HG03095 (cell line): ENCODE results near the gene PRDM16.
"Not testable (repeated sequence)": the region's sequence is repeated elsewhere in the genome, so short reads cannot be mapped to it uniquely, and the experiment has no call there.

Experiments used
- ATAC-seq: cut with Tn5 transposase; IDR thresholded peaks from one replicate; pipeline ENCODE4 v1.9.1; 2021; ENCODE audit warnings: moderate library complexity; ENCODE audit not compliant: unreplicated experiment

PRDM16 gene

DNA sequence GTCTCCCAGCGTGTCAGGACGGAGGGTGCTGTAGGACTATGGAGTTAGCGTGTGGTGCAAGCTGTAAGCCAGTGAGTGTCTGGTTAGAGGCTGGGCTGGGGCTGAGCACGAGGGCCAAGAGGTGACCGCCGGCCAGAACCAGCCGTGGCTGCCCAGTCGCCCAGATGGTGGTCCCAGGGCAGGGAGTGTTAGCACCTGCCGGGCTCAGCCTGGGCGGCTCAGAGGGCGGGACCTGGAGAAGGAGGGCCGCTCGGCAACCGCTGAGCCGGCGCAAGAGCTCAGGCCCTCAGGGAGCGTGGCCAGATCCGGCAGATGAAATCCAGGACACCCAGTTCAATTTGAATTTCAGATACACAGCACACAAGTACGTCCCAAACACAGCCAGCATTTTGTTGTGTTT lies 87.9 kb downstream of the PRDM16 start:
- ATAC-seq: no peak

DNA sequence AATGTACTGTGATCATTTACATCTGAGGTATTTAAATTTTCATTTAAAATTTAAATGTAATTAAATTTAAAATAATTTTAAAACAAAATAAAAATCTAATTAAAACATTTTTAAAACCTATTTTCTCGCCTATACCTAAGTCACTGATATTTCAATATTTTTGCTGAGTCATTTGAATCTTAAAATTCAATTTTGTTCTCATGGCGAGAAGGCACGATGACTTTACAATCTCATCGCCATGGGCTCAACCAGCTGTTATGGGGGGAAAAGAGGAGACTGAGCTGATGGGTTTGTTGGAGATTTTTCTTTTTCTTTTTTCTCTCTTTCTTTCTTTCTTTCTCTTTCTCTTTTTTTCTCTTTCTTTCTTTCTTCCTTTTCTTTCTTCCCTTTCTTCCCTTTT lies 89.3 kb downstream of the PRDM16 start:
- ATAC-seq: no peak

DNA sequence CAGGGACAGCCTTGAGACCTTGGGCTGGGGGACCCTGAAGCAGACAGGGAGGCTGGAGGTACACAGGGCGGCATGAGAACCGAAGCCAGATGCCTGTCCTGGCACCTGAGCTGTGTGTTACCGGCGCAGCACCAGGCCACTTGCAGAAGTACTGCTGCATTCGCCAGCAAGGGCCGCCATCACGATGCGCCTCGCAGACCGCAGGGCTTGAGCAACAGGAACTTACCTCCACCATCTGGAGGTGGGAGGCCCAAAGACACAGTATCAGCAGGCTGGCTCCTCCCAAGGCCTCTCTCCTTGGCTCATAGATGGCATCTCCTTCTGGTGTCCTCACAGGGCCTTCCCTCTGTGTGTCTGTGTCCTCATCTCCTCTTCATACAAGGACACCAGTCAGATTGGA lies 90.1 kb downstream of the PRDM16 start:
- no peak for ATAC-seq

DNA sequence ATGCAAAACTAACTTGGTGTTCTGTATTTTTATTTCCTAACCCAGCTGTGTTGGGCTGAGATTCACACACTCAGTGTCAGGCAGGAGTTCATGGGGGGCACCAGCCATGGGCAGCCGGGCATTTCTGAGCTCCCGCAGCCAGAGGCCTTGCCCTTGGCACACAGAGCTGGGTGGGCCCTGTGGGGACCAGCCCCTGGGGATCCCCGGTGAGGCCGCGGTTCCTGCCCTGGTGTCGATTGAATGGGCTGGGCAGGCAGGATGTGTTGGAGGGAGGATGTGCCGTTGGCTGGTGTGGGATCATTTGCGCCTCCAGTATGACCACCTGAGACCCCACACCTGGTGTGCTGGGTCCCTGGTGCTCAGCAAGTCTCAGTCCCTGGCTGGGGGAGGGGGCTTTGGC lies 91.0 kb downstream of the PRDM16 start:
- no peak for ATAC-seq

DNA sequence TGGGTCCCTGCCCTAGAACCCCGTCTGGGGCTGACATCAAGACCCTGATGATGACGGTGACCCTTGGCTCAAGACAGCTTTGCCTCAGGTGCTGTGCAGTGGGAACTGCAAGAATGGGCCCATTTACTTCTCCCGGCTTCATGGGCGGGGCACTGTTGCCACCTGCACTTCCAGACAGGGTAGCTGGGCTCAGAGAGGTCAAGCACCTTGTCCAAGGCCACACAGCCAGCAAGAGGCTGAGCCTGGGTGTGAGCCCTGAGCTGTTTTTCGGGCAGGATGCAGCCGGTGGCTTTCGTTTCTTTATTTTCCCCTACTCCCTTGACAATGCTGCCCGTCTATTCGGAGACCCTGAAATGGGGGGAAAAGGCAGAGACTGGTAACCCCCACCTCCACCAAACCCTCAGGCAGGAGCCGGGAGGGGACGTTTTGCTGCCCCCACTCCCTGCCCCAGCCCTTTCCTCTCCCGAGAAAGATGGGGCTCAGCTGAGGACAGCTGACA lies 91.7 kb downstream of the PRDM16 start:
- no peak for ATAC-seq

DNA sequence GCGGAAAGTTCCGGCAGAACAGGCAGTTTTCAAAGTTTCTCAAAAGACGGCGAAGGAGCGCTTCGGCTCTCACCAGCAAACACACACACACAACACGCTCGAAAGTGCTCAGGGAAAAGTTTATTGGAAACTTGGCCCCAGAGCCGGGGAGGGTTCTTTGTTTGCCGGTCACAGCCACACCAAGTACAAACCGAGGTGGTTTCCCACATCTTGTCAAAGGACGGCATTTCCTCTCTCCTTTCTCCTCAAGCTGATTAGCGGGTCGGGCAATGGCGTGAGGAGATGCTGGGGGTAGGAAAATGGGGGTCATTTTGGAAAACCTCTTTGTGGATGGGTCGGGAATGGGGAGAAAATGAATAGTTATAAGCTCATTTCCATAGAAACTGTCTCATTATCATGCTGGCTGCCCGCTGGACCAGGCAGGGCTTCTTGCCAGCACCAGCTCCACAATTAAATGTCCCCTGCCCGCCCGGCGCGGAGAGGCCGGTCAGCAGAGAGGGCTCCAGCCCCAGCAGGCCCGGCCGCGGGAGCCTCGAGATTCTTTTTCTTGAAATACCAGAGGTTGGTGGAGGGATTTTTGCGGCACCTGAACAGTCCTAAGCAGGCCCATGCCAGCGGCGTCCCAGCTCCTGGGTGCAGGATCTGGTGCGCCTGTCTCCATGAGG lies 92.3 kb downstream of the PRDM16 start:
- no peak for ATAC-seq

DNA sequence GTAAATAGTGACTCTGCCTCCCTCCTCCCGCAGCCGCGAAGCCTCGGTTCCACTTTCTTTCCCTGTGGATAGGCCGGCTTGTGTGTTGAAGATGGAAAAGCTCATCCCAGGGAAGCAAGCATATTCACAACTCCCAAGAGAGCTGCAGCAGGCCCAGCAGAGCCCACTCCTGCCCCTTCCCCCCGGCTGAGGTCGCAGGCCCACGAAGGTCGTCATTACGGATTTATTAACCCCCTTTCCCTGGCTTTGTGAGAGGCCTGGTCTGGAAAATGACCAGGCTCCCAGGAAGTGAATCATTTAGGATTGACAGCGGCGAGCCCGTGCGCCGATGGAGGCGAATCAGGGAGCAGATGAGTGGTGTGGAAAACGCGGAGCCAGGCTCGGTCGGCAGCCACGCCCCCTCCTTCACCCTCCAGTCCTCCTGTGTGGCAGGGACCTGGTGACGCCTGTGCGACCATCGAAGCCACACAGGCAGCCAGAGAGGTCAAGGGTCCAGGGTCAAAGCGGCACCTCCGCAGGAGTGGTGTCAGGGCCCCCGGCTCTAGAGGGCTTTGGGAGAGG lies 93.4 kb downstream of the PRDM16 start:
- no peak for ATAC-seq

DNA sequence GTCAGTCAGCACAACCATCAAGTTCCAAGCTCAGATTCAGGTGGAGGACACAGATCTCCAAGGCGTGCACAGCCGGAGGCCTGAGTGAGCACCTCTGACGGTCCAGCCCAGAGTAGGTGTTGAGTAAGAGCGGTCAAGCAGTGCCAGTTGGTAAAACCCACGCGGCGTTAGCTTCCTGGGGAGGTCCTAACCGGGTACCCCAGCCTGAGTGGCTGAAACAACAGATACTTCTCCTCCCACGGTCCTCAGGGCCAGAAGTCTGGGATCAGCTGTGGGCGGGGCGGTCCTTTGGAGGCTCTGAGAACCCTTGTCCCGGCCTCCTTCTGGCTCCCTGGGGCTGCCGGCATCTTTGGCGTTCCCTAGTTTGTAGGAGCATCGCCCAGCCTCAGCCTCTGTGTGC lies 94.4 kb downstream of the PRDM16 start:
- no peak for ATAC-seq

DNA sequence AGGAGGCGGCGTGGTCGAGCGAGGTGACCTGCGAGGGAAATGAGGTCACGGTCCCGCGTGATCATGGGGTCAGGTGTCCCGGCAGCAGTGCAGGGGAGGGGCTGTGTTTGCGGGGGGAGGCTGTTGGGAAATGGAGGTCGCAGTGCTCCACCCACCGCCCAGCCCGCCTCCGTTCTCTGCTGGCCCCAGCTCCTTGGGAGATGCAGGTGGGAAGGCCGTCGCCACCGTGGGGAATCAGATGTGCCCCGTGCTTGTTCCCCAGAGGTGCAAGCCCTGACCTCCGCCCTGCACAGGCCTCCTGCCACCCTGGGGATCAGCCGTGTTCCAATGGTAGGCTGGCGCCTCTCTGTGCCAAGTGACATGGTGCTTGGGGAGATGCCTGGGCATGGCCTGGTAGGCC lies 95.7 kb downstream of the PRDM16 start:
- ATAC-seq: no peak

DNA sequence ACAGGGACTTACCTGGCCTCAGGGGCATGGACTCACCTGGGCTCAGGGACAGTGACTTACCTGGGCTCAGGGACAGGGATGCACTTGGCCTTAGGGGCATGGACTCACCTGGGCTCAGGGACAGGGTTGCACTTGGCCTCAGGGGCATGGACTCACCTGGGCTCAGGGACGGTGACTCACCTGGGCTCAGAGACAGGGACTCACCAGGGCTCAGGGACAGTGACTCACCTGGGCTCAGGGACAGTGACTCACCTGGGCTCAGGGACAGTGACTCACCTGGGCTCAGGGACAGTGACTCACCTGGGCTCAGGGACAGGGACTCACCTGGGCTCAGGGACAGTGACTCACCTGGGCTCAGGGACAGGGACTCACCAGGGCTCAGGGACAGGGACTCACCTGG lies 96.2 kb downstream of the PRDM16 start:
- ATAC-seq: not testable (repeated sequence)

DNA sequence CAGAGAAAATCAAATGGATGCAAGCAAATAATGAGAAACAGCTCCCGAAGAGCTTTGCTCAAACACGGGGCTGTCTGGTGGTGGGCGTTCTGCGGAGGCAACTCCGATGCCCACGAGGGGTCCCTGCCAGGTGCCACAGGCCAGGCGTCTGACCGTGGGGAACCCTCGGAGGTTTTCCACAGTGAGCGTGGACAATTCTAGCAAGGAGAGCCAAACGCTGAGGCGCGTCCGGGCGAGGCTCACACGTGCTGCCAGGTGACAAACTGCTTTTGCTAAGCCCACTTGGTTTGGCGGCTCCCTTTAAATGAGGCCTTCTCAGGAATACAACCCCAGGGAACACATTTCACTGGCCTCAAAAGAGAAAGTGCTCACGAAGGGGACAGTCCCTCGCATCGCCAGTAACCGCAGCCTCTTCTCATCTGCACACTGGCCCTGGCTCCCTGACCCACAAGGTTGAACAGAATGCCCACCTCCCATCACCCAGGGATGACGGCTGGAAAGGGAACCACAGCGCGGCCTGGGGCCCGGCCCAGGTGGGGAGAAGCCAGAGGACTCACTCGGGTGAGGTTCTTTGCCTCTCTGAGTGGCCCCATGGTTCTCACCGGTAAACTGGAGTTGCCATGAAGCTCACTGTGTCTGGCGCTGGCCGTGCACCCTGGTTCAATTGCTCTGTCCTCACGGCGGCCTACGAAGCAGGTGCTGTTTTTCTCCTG lies 97.4 kb downstream of the PRDM16 start:
- no peak for ATAC-seq

DNA sequence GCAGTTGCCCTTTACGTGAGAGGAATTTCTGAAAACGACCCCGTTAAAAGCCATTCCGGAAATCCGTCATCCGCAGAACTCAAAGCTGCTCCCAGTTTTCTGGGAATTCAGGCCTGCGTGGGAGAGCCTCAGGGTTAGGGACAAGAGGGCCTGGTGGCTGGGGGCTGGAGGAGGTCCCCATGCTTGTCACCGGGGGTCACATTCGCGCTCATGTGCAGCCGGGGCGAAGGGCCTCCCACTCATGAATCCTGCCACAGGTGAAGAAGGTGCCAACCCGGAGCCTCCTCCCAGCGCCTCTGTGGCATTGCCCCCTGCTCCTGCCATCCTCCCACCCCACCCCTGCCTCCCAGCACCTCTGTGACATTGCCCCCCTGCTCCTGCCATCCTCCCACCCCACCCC lies 98.3 kb downstream of the PRDM16 start:
- no peak for ATAC-seq

DNA sequence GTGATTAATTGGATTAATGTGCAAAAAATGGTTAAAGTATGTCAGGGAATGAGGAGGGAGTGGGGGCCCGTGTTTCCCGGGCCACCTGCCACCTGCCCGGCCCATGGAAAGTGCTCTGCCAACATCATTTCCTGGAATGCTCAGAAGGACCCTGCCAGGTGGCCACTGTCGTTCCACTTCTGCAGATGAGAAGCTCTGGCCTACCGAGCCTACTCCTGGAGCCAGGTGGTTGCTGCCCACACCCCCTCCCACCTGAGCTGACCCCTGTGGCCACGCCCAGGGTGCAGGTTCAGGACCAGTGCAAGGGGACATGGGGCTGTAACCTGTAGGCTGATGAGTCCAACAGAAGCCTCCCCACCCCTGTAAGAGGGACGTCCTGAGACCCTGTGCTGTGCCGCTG lies 99.7 kb downstream of the PRDM16 start:
- ATAC-seq: no peak

DNA sequence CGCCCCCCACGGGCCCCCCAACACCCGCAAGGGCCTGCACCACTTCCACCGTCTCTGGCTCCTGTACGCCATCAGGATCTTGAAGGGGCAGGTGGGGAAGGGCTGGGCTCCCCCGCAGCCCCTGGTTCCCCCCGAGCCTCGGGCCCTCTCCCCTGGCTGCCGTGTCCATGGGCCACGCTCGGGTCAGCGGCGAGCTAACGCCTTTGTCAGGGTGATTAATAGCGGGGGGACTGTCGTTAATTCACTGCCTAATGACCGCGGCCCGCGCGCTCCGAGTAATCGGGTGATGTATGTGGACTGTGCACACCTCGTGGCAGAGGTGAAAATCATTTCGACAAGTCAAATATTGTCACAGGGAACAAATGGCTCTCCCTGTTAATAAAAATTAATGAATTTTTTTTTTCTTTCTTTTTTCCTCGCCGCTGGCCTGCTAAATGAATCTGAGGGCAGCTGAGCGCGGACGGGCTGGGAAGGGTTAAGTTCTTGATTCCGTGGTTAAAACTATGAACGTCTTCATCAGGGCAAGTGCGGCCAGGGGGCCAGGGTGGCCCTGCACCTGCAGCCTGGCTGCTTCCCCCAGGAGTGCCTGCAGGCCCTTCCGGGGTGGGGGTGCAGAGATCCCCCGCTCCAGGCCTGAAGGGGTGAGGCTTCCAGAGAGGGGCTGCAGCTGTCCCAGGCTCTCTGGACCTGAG lies 100.8 kb downstream of the PRDM16 start:
- ATAC-seq: no peak

DNA sequence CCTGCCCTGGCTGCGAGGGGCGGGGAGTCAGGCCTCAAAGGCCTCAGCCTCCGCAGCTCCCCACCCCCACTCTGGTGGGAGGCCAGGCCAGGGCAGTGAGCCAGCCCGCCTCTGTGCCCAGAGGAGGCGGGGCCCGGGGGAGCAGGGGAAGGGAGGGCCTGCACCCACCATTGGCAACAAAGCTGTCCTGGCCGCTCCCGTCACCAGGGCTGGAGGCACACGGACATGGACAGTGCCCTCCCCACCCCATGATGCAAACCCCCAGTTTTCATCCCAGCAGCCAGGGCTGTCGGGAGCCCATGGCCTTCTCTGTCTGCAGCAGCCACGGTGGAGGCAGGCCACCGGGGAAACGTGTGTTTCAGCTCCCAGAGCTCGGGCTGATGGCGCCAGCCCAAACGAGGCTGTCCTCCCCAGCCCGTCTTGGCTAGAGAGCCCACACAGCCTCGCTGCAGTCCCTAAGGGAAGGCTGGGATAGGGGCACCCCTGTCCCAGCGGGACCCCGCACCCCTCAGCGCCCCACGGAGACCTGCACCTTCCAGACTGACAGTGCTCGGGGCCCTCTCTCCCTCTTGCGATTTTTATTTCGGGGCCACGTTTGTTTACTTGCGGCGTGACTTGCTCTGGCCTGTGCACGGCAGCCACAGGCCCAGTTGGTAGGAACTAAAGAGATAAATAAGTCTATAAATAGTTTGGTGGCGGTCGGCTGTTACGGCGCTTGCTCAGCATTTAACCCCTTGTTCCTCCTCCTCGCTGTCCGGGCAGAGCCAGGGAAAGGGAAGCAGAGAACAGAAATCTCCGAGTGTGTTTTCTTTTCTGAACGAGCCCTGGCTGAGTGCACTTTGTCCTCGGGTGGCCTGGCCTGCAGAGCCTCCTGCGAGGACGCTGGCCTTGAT lies 101.8 kb downstream of the PRDM16 start:
- ATAC-seq: no peak

DNA sequence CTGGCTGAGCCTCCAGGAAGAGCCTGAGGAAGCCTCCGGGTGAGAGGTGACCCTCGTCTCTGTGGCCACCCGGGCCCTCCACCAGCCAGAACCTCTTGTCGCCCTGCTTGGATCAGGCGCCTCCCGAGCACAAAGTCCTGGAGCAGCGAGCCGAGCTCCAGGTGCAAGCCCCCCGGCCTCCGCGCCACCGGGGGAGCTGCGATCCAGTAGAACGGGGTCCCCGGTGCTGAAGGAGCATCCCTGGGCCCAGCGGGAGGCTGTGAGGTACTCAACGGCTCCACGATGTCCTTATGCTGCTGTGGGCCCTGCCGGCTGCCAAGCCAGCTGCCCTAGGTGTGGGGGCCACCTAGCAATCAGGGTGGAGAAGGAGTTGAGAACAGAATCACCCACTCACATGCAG lies 102.8 kb downstream of the PRDM16 start:
- no peak for ATAC-seq

DNA sequence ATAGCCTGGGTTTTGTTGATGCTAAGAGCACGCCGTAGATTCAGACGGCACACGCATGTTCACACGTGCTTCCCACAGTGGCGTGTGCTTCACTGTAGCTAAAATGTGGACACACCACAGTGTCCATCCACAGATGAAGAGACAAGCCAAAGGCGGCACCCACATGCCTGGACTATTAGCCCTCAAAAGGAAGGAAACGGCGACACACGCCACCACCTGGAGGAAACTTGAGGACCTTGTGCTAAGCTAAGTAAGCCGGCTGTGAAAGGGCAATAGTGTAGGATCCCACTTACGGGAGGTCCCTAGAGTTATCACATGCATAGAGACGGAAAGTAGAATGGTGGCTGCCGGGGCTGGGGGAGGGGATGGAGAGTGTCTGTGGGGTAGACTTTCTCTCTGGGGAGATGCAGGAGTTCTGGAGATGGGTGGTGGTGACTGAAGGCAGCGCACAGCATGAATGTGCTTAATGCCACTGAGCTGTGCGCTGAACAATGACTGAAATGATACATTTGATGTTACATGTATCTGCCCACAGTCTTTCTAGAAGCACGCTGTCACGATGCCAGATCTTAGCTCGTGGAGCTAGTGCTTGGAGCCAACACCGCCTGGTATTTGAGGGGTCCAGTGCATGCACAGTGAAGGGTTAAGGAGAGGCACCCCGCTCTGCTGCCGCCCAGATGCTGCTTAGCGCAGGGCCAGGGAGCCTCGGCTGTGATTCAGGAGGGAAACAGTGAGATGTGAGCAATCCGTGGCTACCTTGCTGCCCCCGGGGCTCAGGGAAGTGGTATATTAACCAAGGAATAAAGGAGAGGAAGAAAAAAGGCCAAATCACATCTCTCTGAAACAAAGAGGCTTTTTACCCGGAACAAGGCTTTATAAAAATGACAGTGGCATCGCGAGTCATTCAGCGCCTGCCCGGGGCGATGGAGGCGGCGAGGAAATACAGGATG lies 103.7 kb downstream of the PRDM16 start:
- no peak for ATAC-seq

DNA sequence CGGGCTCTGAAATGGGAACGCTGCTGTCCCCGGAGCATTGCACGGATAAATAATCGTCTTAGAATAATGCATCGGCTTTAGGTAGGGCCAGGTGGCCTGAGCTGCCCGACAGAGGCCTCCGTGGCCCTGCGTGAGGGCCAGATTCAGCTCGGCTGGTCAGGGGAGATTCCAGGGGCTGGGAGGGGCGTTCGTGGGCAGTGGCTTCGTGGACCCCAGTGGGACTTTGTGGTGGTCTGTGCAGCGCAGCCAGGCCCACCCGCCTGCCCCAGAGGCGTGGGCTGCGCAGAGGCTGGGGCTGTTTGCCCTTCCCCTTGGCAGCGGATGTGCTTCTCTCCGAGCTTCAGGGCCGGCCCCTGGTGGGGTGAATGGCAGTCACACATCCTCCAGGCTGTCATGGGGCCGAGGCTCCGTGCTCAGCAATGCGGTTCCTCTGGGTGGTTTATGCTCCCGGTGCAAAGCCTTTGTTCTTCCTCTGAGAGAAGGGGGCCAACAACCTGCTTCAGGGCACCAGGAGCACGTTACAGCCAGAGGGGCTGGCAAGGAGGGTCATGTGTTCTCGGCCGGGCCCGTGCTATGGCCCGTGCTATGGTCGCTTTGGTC lies 104.5 kb downstream of the PRDM16 start:
- no peak for ATAC-seq
